Measurements from ENCODE around the gene OR1K1.

DNA sequence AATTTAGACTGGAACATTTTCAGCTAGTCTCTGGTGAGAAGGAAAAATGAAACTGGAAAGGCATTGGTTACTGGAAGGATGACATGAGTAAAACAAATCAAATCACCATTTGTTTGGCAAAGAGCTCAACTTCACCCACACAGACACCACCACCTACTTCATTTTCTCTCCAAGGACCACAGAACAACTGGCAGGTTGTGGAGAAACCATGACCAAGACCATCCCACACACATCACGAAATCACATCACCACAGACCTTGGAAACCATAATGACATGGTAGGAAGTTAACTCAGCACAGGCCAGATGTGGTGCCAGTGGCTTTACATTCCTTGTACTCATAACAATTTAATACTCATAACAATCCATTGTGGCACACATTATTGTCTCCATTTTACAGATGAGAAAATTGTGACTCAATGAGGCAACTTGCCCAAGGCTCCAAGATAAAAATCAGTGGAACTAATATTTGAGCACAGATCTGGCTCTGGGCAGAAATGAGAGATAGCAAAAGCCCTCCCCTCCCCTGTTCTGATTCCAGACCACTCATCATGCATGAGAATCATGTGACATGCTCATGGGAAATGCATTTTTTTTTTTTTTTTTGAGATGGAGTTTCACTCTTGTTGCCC lies 7.5 kb downstream of the OR1K1 start:
- TF ChIP-seq, protein P1, sequence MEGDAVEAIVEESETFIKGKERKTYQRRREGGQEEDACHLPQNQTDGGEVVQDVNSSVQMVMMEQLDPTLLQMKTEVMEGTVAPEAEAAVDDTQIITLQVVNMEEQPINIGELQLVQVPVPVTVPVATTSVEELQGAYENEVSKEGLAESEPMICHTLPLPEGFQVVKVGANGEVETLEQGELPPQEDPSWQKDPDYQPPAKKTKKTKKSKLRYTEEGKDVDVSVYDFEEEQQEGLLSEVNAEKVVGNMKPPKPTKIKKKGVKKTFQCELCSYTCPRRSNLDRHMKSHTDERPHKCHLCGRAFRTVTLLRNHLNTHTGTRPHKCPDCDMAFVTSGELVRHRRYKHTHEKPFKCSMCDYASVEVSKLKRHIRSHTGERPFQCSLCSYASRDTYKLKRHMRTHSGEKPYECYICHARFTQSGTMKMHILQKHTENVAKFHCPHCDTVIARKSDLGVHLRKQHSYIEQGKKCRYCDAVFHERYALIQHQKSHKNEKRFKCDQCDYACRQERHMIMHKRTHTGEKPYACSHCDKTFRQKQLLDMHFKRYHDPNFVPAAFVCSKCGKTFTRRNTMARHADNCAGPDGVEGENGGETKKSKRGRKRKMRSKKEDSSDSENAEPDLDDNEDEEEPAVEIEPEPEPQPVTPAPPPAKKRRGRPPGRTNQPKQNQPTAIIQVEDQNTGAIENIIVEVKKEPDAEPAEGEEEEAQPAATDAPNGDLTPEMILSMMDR (IDR thresholded peaks at IDR 0.05; ENCODE audit: low read depth, low read length, poor library complexity, severe bottlenecking): no peak
- TF ChIP-seq EZH2phosphoT487 (IDR thresholded peaks at IDR 0.05; ENCODE audit: borderline replicate concordance, low read length): no peak
